Posterior vena cava (tissue), 2 donors: ENCODE results near the gene XCL2. TPM values are rescaled to one million over a fixed set of nuclear protein-coding genes. Genes with fewer than 3 reads are reported as not detected.
"Not testable (repeated sequence)": the region's sequence is repeated elsewhere in the genome, so short reads cannot be mapped to it uniquely, and the experiment has no call there.

Experiments
- DNase-seq: peaks from one replicate; pipeline ENCODE4 v3.0.0-alpha.2; 2020; ENCODE audit warnings: low spot score
- intact Hi-C, 2 donors: fragments of 100-400 bp; cut with DNase I; formaldehyde crosslinking; loops; one replicate each; pipeline versions ENCODE4 v1.14.1 to v1.14.2; 2022 to 2023
- long read RNA-seq, 2 donors: library from polyadenylated mRNA; unstranded; transcript quantifications; one replicate each; pipeline ENCODE4 v2.0.0, GENCODE V29; 2020 to 2021
- total RNA-seq, 2 donors: library from RNA; stranded (reverse); fragmentation: NEBNext Ultra II Directional; extraction: Animal tissue kit (Norgen Biotek cat#: 25700); gene quantifications; one replicate each; pipeline ENCODE4 v1.2.1, GENCODE V29; 2021
- donor health status: DM: yes; HTN: yes; CAD: no.
- donor health status: DM: yes; HTN: yes; CAD: no.

The XCL2 gene
- not detected for total RNA-seq
- long read RNA-seq, donor 1, result 0 reads
- long read RNA-seq, donor 2, result 0 reads

GRCh38 chr1:168543840-168544498 lies at the start of gene XCL2:
Gene XCL2 (minus strand): TSS chr1:168543997. CDS start chr1:168543964, 33 bp downstream.
- intact Hi-C loops, result not testable (repeated sequence)

GRCh38 chr1:168591641-168592250 lies 47.9 kb upstream of the XCL2 start:
- DNase-seq, result no peak
- intact Hi-C loops, result loop anchor here in 1 of 2 donors (10.0 kb wide), 1 partner anchor 753 kb away; no protein-coding TSS in a partner anchor

More at GRCh38 chr1:168543840-168544498, at the start of gene XCL2:
- not testable (repeated sequence) for DNase-seq

GRCh38 chr1:168591066-168591465 lies 47.3 kb upstream of the XCL2 start:
- intact Hi-C loops, result loop anchor here in 1 of 2 donors (10.0 kb wide), 1 partner anchor 754 kb away; no protein-coding TSS in a partner anchor
- DNase-seq, result no peak

GRCh38 chr1:168589167-168589566 lies 45.4 kb upstream of the XCL2 start:
- intact Hi-C loops, result no loop called here
- no peak for DNase-seq

- intact Hi-C loops, result no loop called here
Observed at GRCh38 chr1:168585937-168586336, 42.1 kb upstream of the XCL2 start.

GRCh38 chr1:168585191-168585590 lies 41.4 kb upstream of the XCL2 start:
- intact Hi-C loops, result no loop called here
- no peak for DNase-seq

More at GRCh38 chr1:168585937-168586336, 42.1 kb upstream of the XCL2 start:
- DNase-seq, result no peak

GRCh38 chr1:168583571-168583970 lies 39.8 kb upstream of the XCL2 start:
- intact Hi-C loops, result no loop called here
- no peak for DNase-seq

- intact Hi-C loops, result no loop called here
- no peak for DNase-seq
Observed at GRCh38 chr1:168582688-168583336, 39.0 kb upstream of the XCL2 start.

GRCh38 chr1:168581817-168582572 lies 38.2 kb upstream of the XCL2 start:
- intact Hi-C loops, result no loop called here
- no peak for DNase-seq

- DNase-seq, intact Hi-C loops: not testable (repeated sequence)
Observed at GRCh38 chr1:168580991-168581390, 37.2 kb upstream of the XCL2 start.

- intact Hi-C loops, DNase-seq: not testable (repeated sequence)
Observed at GRCh38 chr1:168580290-168580689, 36.5 kb upstream of the XCL2 start.

GRCh38 chr1:168578531-168579185 lies 34.9 kb upstream of the XCL2 start:
- DNase-seq, result not testable (repeated sequence)
- intact Hi-C loops, result loop anchor here in 1 of 2 donors (10.0 kb wide), 1 partner anchor 234 kb away; no protein-coding TSS in a partner anchor

- not testable (repeated sequence) for DNase-seq
- intact Hi-C loops, result loop anchor here in 1 of 2 donors (10.0 kb wide), 1 partner anchor 231 kb away; no protein-coding TSS in a partner anchor
Observed at GRCh38 chr1:168576245-168576688, 32.5 kb upstream of the XCL2 start, which contains the start of gene XCL1. Gene XCL1 (plus strand): TSS chr1:168576605. CDS start chr1:168576638, 33 bp downstream.

- DNase-seq, result not testable (repeated sequence)
- intact Hi-C loops, result loop anchor here (2.0 to 10.0 kb wide), 2 partner anchors 135 to 229 kb away; no protein-coding TSS in a partner anchor
Observed at GRCh38 chr1:168574234-168574633, 30.4 kb upstream of the XCL2 start.

GRCh38 chr1:168572633-168573032 lies 28.8 kb upstream of the XCL2 start:
- intact Hi-C loops, result loop anchor here in 1 of 2 donors (10.0 kb wide), 1 partner anchor 228 kb away; no protein-coding TSS in a partner anchor
- DNase-seq, result no peak

- DNase-seq, result no peak
- intact Hi-C loops, result loop anchor here in 1 of 2 donors (10.0 kb wide), 1 partner anchor 226 kb away; no protein-coding TSS in a partner anchor
Observed at GRCh38 chr1:168570652-168571051, 26.9 kb upstream of the XCL2 start.

- DNase-seq, result no peak
- intact Hi-C loops, result no loop called here
Observed at GRCh38 chr1:168568346-168568745, 24.5 kb upstream of the XCL2 start.

GRCh38 chr1:168567568-168567967 lies 23.8 kb upstream of the XCL2 start:
- no peak for DNase-seq
- intact Hi-C loops, result no loop called here
